GM23248 (cell line): Measurements from ENCODE around the gene MSL1. TPM values are rescaled to one million over a fixed set of nuclear protein-coding genes. Genes with fewer than 3 reads are reported as not detected.

Source experiments
- DNase-seq: peaks from one replicate; pipeline ENCODE4 v3.0.0-alpha.2; 2015
- H2AFZ ChIP-seq: fragments of 200-600 bp; sonication (generic); 2 replicates; pipeline ENCODE4 v1.6.1; 2016; ENCODE audit warnings: antibody characterized with exemption
- H3F3A ChIP-seq: fragments of 200-600 bp; sonication (generic); 2 replicates; pipeline ENCODE4 v1.6.1; 2016; ENCODE audit warnings: mild to moderate bottlenecking, antibody characterized with exemption, mixed run types; ENCODE audit not compliant: insufficient read depth
- H3K27ac ChIP-seq: fragments of 200-600 bp; sonication (generic); 2 replicates; pipeline ENCODE4 v1.5.1; 2016; ENCODE audit warnings: mild to moderate bottlenecking
- H3K27me3 ChIP-seq: fragments of 200-600 bp; sonication (generic); replicated peaks from 2 replicates; pipeline ENCODE4 v1.6.1; 2016; ENCODE audit warnings: mild to moderate bottlenecking; ENCODE audit not compliant: insufficient read depth
- H3K36me3 ChIP-seq: fragments of 200-600 bp; sonication (generic); 2 replicates; pipeline ENCODE4 v1.6.1; 2016; ENCODE audit warnings: low read depth, mild to moderate bottlenecking
- H3K4me1 ChIP-seq: fragments of 200-600 bp; sonication (generic); 2 replicates; pipeline ENCODE4 v1.6.1; 2016; ENCODE audit warnings: mild to moderate bottlenecking; ENCODE audit not compliant: insufficient read depth
- H3K4me2 ChIP-seq: fragments of 200-600 bp; sonication (generic); one replicate; pipeline ENCODE4 v1.6.1; 2016; ENCODE audit warnings: mild to moderate bottlenecking; ENCODE audit not compliant: unreplicated experiment
- H3K4me3 ChIP-seq: fragments of 200-600 bp; sonication (generic); 2 replicates; pipeline ENCODE4 v1.5.1; 2016; ENCODE audit warnings: mild to moderate bottlenecking
- H3K79me2 ChIP-seq: fragments of 200-600 bp; sonication (generic); 2 replicates; pipeline ENCODE4 v1.6.1; 2016; ENCODE audit warnings: mild to moderate bottlenecking; ENCODE audit not compliant: insufficient read depth
- H3K9ac ChIP-seq: fragments of 200-600 bp; sonication (generic); 2 replicates; pipeline ENCODE4 v1.6.1; 2016; ENCODE audit warnings: mild to moderate bottlenecking
- H3K9me2 ChIP-seq: fragments of 200-600 bp; sonication (generic); 2 replicates; pipeline ENCODE4 v1.6.1; 2016; ENCODE audit warnings: mixed run types, mild to moderate bottlenecking, moderate library complexity; ENCODE audit not compliant: insufficient read depth
- H3K9me3 ChIP-seq: fragments of 200-600 bp; sonication (generic); one replicate; pipeline ENCODE4 v1.6.1; 2017; ENCODE audit warnings: low read depth
- H4K20me1 ChIP-seq: fragments of 200-600 bp; sonication (generic); 2 replicates; pipeline ENCODE4 v1.6.0; 2016; ENCODE audit not compliant: insufficient read depth
- EZH2 ChIP-seq: fragments of 200-600 bp; sonication (generic); IDR thresholded peaks from 2 replicates; pipeline ENCODE4 v1.6.1; 2018; ENCODE audit warnings: antibody characterized with exemption, mild to moderate bottlenecking; ENCODE audit not compliant: insufficient read depth, poor library complexity, severe bottlenecking
- EZH2phosphoT487 ChIP-seq: fragments of 200-600 bp; sonication (generic); IDR thresholded peaks from 2 replicates; pipeline ENCODE4 v1.6.1; 2018; ENCODE audit warnings: antibody characterized with exemption, moderate library complexity, mild to moderate bottlenecking, low read depth; ENCODE audit not compliant: insufficient read depth
- WGBS, 2 experiments: methylation state at CpG; one replicate each; pipeline ENCODE4 v1.1.6; 2015 to 2017; ENCODE audit warnings: low lambda C conversion rate in 2 of 2, low coverage in 1 of 2; ENCODE audit errors: missing lambda C conversion rate in 2 of 2; 5-methylcytosine and 5-hydroxymethylcytosine counted together
- in situ Hi-C: fragments of 300-500 bp; cut with MboI; formaldehyde crosslinking; loops from 2 replicates; pipeline ENCODE4 v1.15.0; 2020
- polyA plus RNA-seq: library from polyadenylated mRNA; unstranded; fragments of >200 nt; fragmentation: Nextera tagmentation; extraction: Ambion mirVana; gene quantifications from 2 replicates; pipeline ENCODE4 v1.2.1, GENCODE V29; 2016
- total RNA-seq: library from RNA; depleted of rRNA; stranded (reverse); fragments of >200 nt; shearing (Covaris generic); gene quantifications from 2 replicates; pipeline ENCODE4 v1.2.3, GENCODE V29; 2014

The MSL1 gene
- total and polyA plus RNA-seq, 2 experiments from 2014 or later: 8.9 to 45.3 TPM

DNA sequence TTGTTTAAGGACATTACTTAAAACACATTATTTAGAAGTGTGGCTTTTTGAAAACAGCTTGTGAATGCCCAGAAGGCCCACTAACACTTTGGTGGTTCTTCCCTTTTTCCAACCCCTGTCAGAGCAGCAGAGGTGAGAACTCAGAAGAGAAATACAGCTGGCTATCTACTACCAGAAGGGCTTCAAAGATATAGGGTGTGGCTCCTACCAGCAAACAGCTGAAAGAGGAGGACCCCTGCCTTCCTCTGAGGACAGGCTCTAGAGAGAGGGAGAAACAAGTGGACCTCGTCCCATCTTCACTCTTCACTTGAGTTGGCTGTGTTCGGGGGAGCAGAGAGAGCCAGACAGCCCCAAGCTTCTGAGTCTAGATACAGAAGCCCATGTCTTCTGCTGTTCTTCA, 48.6 kb downstream of the MSL1 start:
- Histone ChIP-seq H3K79me2 (peaks cover 15% of the 10 kb centered on the region), H3K9ac (no peak overlapping the region), H3K9me3 (no peaks in the 10 kb centered on the region), H4K20me1 (no peaks in the 10 kb centered on the region), H3F3A (peaks cover 44% of the 10 kb centered on the region), H3K4me3 (no peak overlapping the region), H3K27me3 (no peaks in the 10 kb centered on the region), H3K4me1 (no peaks in the 10 kb centered on the region), H3K4me2 (no peak overlapping the region), H2AFZ (no peak overlapping the region), H3K27ac (no peak overlapping the region), H3K9me2 (no peaks in the 10 kb centered on the region), H3K36me3 (peaks cover 65% of the 10 kb centered on the region)
- TF ChIP-seq EZH2phosphoT487 (no peak), EZH2 (no peak)
- in situ Hi-C loops: no loop called here
- DNase-seq: no peak
- WGBS, 2 experiments: 96 to 100% methylated on average over 2 of the region's 2 CpGs

DNA sequence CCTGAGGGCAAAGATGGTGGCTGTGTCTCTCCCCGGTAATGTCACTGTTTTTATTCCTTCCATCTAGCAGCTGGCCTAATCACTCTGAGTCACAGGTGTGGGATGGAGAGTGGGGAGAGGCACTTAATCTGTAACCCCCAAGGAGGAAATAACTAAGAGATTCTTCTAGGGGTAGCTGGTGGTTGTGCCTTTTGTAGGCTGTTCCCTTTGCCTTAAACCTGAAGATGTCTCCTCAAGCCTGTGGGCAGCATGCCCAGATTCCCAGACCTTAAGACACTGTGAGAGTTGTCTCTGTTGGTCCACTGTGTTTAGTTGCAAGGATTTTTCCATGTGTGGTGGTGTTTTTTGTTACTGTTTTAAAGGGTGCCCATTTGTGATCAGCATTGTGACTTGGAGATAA, 50.0 kb downstream of the MSL1 start:
- Histone ChIP-seq H3K27ac (no peak overlapping the region), H3K4me2 (no peak overlapping the region), H4K20me1 (no peaks in the 10 kb centered on the region), H3K4me1 (peaks cover under 1% of the 10 kb centered on the region), H3K9ac (no peak overlapping the region; the same call in 1 of the 2 replicates), H3K27me3 (no peaks in the 10 kb centered on the region), H3F3A (peaks cover 41% of the 10 kb centered on the region), H3K79me2 (0 out of 2 replicates have a peak, but pooled peaks cover 2% of the 10 kb centered on the region), H3K9me2 (no peaks in the 10 kb centered on the region), H3K36me3 (peaks cover 54% of the 10 kb centered on the region), H3K9me3 (no peaks in the 10 kb centered on the region), H2AFZ (no peak overlapping the region), H3K4me3 (no peak overlapping the region)
- in situ Hi-C loops: no loop called here
- peak; percentile 42 for DNase-seq
- TF ChIP-seq EZH2phosphoT487 (no peak), EZH2 (no peak)
- 88 to 89% methylated on average over 1 of the region's 1 CpG for whole genome bisulfite sequencing, 2 experiments

DNA sequence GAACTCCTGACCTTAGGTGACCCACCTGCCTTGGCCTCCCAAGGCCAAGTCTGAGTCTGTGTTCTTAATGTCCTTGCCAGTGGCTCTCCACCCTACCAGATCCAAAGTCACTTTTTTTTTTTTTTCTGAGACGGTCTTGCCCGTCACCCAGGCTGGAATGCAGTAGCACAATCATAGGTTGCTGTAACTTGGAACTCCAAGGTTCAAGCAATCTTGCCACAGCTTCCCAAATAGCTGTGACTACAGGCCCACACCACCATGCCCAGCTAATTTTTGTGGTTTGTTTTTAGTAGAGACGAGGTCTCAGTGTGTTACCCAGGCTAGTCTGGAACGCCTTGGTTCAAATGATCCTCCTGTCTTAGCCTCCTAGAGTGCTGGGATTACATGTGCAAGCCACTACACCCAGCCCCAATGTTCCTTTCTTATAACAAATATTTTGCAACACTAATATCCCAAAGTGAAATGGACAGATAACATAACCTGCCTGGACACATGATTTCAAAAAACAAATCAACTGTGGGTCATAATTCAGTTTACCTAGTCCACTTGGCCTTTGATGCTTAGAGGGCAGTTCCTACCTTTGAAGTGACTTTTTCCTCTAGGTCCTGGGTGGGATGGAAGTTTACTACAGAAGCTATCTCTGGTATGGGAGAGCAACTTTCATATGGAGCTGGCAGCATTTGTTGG, 51.5 kb downstream of the MSL1 start:
- in situ Hi-C loops: no loop called here
- Histone ChIP-seq H4K20me1 (no peaks in the 10 kb centered on the region), H3K4me2 (no peak overlapping the region), H3K4me3 (no peak overlapping the region), H3K9me2 (no peaks in the 10 kb centered on the region), H3K27me3 (no peaks in the 10 kb centered on the region), H2AFZ (no peak overlapping the region), H3K79me2 (no peaks in the 10 kb centered on the region), H3F3A (peaks cover 26% of the 10 kb centered on the region), H3K9me3 (no peaks in the 10 kb centered on the region), H3K36me3 (peaks cover 40% of the 10 kb centered on the region), H3K4me1 (peaks cover 4% of the 10 kb centered on the region), H3K27ac (no peak overlapping the region), H3K9ac (no peak overlapping the region)
- WGBS, 2 experiments: 97 to 99% methylated on average over 4 of the region's 4 CpGs
- no peak for DNase-seq
- TF ChIP-seq EZH2phosphoT487: no peak
- TF ChIP-seq EZH2: no peak

DNA sequence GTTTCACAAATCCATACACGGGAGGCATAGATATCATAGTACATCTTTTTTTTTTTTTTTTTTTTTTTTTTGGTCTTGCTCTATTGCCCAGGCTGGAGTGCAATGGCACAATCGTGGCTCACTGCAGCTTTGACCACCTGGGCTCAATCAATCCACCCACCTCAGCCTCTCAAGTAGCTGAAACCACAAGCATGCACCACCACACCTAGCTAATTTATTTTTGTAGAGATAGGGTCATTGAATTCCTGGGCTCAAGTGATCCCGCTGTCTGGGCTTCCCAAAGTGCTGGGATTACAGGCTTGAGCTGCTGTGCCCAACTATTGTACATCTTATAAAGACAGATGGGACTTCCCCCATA, 52.0 kb downstream of the MSL1 start:
- Histone ChIP-seq H3K9ac (no peak overlapping the region), H3K9me2 (no peaks in the 10 kb centered on the region), H3K79me2 (no peaks in the 10 kb centered on the region), H3K4me2 (no peak overlapping the region), H3K36me3 (peaks cover 37% of the 10 kb centered on the region), H3K4me3 (no peak overlapping the region), H4K20me1 (no peaks in the 10 kb centered on the region), H2AFZ (no peak overlapping the region), H3K4me1 (peaks cover 4% of the 10 kb centered on the region), H3K27ac (no peak overlapping the region), H3K9me3 (no peaks in the 10 kb centered on the region), H3F3A (peaks cover 25% of the 10 kb centered on the region), H3K27me3 (no peaks in the 10 kb centered on the region)
- in situ Hi-C loops: no loop called here
- TF ChIP-seq EZH2phosphoT487 (no peak), EZH2 (no peak)
- 52 to 83% methylated on average over 2 to 3 of the region's 3 CpGs for WGBS, 2 experiments
- no peak for DNase-seq
